HepG2 (cell line): ENCODE data around the gene THRB. TPM values are rescaled to one million over a fixed set of nuclear protein-coding genes. Genes with fewer than 3 reads are reported as not detected.

Source experiments
- CREB1 ChIP-seq, 2 experiments: fragments of 450-650 bp in 1 of 2; IDR thresholded peaks; 2 replicates each; pipeline ENCODE4 v1.6.1; 2016 to 2017; ENCODE audit warnings: control low read depth in 1 of 2, mild to moderate bottlenecking in 1 of 2, missing compliant biosample characterization in 1 of 2, missing genetic modification characterization in 1 of 2
- ELF1 ChIP-seq: sonication (generic); formaldehyde crosslinking; IDR thresholded peaks from 2 replicates; pipeline ENCODE4 v1.4.0; 2020; ENCODE audit warnings: missing genetic modification reagents
- ELF3 ChIP-seq: IDR thresholded peaks from 2 replicates; pipeline ENCODE4 v1.6.1; 2016; ENCODE audit warnings: missing genetic modification reagents, missing compliant biosample characterization
- ETV5 ChIP-seq: IDR thresholded peaks from 2 replicates; pipeline ENCODE4 v1.6.1; 2018; ENCODE audit warnings: missing biosample characterization, missing genetic modification reagents, inconsistent platforms, borderline replicate concordance
- FOXK1 ChIP-seq: sonication (generic); formaldehyde crosslinking; IDR thresholded peaks from 2 replicates; pipeline ENCODE4 v1.4.0; 2020; ENCODE audit warnings: low read depth, missing genetic modification reagents, borderline replicate concordance
- HDAC2 ChIP-seq: sonication (generic); formaldehyde crosslinking; IDR thresholded peaks from 2 replicates; pipeline ENCODE4 v1.4.0; 2020; ENCODE audit warnings: missing genetic modification reagents
- MED1 ChIP-seq: sonication (generic); formaldehyde crosslinking; IDR thresholded peaks from 2 replicates; pipeline ENCODE4 v1.4.0; 2020; ENCODE audit warnings: missing genetic modification reagents
- SALL2 ChIP-seq: sonication (generic); formaldehyde crosslinking; IDR thresholded peaks from 2 replicates; pipeline ENCODE4 v1.8.1; 2023; ENCODE audit warnings: mild to moderate bottlenecking, missing genetic modification reagents, inconsistent platforms
- SAP130 ChIP-seq: IDR thresholded peaks from 2 replicates; pipeline ENCODE4 v1.6.1; 2016; ENCODE audit warnings: low read depth
- SMAD3 ChIP-seq: sonication (generic); formaldehyde crosslinking; IDR thresholded peaks from 2 replicates; pipeline ENCODE4 v1.4.0; 2020; ENCODE audit warnings: missing genetic modification reagents
- SMC3 ChIP-seq: IDR thresholded peaks from 2 replicates; pipeline ENCODE4 v1.6.1; 2011; ENCODE audit warnings: low read length, improper control_type of control experiment
- ZFY ChIP-seq: sonication (generic); formaldehyde crosslinking; IDR thresholded peaks from 2 replicates; pipeline ENCODE4 v1.4.0; 2020; ENCODE audit warnings: missing genetic modification reagents
- ZNF329 ChIP-seq: sonication (generic); formaldehyde crosslinking; IDR thresholded peaks from 2 replicates; pipeline ENCODE4 v1.9.0; 2021; ENCODE audit warnings: low read depth, mild to moderate bottlenecking, missing genetic modification reagents
- ZNF703 ChIP-seq: sonication (generic); formaldehyde crosslinking; IDR thresholded peaks from 2 replicates; pipeline ENCODE4 v1.5.1; 2020; ENCODE audit warnings: missing genetic modification reagents, mild to moderate bottlenecking, moderate library complexity, borderline replicate concordance
- ZNF713 ChIP-seq: sonication (generic); formaldehyde crosslinking; IDR thresholded peaks from 2 replicates; pipeline ENCODE4 v1.4.0; 2020; ENCODE audit warnings: mild to moderate bottlenecking, missing genetic modification reagents
- polyA plus RNA-seq, 8 experiments: library from polyadenylated mRNA; depleted of rRNA in 3 of 8; stranded (reverse) in 7 of 8; unstranded in 1 of 8; fragments of >200 nt; fragmentation: Illumina TruSeq in 4 of 8; extraction: Trizol in 4 of 8; gene quantifications; 2 replicates each; pipeline versions ENCODE4 v1.2.1 to v1.2.3, GENCODE V29; 2011 to 2016; ENCODE audit warnings: low read depth in 4 of 8, missing spikeins in 1 of 8, mixed read lengths in 1 of 8; ENCODE audit not compliant: insufficient read depth in 1 of 8
- total RNA-seq, 5 experiments: library from RNA; depleted of rRNA; stranded (reverse); fragments of >200 nt; fragmentation: Illumina TruSeq; extraction: Trizol; gene quantifications; 2 replicates each; pipeline ENCODE4 v1.2.3, GENCODE V29; 2016; ENCODE audit warnings: low read depth in 1 of 5
- TF ChIP-seq, protein P1 (sequence below): sonication (generic); formaldehyde crosslinking; IDR thresholded peaks from 2 replicates; pipeline ENCODE4 v1.5.0; 2020; ENCODE audit warnings: mild to moderate bottlenecking, missing genetic modification reagents, moderate library complexity
- TF ChIP-seq, protein P2 (sequence below): sonication (generic); formaldehyde crosslinking; IDR thresholded peaks from 2 replicates; pipeline ENCODE4 v1.5.1; 2020; ENCODE audit warnings: mild to moderate bottlenecking, missing genetic modification reagents, moderate library complexity
- TF ChIP-seq, protein P3 (sequence below): sonication (generic); formaldehyde crosslinking; IDR thresholded peaks from 2 replicates; pipeline ENCODE4 v1.8.1; 2023; ENCODE audit warnings: mild to moderate bottlenecking, missing genetic modification reagents
- TF ChIP-seq, protein P4 (sequence below): sonication (generic); formaldehyde crosslinking; IDR thresholded peaks from 2 replicates; pipeline ENCODE4 v1.5.0; 2020; ENCODE audit warnings: mild to moderate bottlenecking, missing genetic modification reagents
- TF ChIP-seq, protein P5 (sequence below): IDR thresholded peaks from 2 replicates; pipeline ENCODE4 v1.6.1; 2016

The THRB gene
- total and polyA plus RNA-seq, 2 of the 13 experiments (the other 11 are each of a cell fraction or from before 2014, with no cell fraction given) = 4.7 to 22.7 TPM

DNA sequence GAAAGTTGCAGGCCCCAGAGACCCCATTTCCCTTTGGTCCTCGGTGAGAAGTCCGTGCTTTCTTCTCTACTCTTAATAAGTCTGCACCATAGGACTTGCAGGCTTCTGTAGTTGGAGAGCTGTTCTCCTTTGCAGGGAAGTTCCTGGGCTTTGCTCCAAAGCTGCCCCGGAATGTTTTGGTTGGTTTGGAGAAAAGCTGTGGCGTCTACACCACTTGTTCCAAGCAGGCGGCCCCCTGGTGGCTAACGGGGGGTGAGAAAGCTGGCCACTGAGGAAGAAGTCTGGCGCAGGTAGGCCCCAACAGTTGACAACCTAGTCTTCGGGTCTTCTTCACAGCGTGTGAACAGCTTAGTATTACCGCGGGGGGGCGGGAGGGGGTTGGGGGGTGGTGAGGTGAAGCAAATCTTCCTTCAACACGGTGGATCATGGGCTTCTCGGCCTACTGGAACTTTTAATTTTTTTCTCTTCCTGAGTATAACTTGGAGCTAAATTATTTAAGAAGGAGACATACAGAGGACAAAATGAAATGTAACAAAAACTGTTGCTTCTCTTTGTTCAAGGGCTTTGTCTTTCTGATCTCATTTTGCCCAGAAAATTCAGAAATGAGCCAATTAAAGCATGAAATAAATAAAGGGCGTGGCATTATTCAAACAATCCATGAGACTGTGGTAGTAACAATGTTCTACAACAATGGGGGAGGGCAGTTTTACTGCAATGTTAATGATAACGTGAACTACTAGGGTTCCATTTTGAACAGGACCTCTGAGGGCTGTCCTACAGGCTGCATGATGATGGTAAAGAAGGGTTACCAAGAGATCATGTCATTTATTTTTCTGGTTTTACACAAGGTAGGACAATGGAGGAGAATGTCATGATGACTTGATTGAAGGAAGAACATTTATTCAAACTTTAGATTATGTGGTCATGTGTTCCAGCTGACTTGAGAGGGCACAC, 2.2 kb upstream of the THRB start (continued):
- TF ChIP-seq, protein P1, sequence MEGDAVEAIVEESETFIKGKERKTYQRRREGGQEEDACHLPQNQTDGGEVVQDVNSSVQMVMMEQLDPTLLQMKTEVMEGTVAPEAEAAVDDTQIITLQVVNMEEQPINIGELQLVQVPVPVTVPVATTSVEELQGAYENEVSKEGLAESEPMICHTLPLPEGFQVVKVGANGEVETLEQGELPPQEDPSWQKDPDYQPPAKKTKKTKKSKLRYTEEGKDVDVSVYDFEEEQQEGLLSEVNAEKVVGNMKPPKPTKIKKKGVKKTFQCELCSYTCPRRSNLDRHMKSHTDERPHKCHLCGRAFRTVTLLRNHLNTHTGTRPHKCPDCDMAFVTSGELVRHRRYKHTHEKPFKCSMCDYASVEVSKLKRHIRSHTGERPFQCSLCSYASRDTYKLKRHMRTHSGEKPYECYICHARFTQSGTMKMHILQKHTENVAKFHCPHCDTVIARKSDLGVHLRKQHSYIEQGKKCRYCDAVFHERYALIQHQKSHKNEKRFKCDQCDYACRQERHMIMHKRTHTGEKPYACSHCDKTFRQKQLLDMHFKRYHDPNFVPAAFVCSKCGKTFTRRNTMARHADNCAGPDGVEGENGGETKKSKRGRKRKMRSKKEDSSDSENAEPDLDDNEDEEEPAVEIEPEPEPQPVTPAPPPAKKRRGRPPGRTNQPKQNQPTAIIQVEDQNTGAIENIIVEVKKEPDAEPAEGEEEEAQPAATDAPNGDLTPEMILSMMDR (CRISPR knock-in tag) = peak; percentile 89
- TF ChIP-seq ZNF713 (no peak), HDAC2 (CRISPR knock-in tag) (0 out of 2 replicates have a peak, but pooled peaks have one; percentile 16), ELF1 (peak; percentile 25; the same call in 1 of the 2 replicates), SMAD3 (CRISPR knock-in tag) (peak; percentile 80; the same call in 1 of the 2 replicates), MED1 (CRISPR knock-in tag) (peak; percentile 69), ZNF329 (CRISPR knock-in tag) (no peak), SMC3 (peak; percentile 93), FOXK1 (CRISPR knock-in tag) (peak; percentile 27; the same call in 1 of the 2 replicates), ELF3 (CRISPR knock-in tag) (peak; percentile 62), ZNF703 (CRISPR knock-in tag) (no peak), SAP130 (CRISPR knock-in tag) (peak; percentile 55), ZFY (peak; percentile 77), ETV5 (CRISPR knock-in tag) (no peak), SALL2 (CRISPR knock-in tag) (no peak), CREB1 (IDR thresholded peaks at IDR 0.05) (no peak), CREB1 (CRISPR knock-in tag; IDR thresholded peaks at IDR 0.05) (peak; percentile 52; the same call in 1 of the 2 replicates)
- TF ChIP-seq, protein P2, sequence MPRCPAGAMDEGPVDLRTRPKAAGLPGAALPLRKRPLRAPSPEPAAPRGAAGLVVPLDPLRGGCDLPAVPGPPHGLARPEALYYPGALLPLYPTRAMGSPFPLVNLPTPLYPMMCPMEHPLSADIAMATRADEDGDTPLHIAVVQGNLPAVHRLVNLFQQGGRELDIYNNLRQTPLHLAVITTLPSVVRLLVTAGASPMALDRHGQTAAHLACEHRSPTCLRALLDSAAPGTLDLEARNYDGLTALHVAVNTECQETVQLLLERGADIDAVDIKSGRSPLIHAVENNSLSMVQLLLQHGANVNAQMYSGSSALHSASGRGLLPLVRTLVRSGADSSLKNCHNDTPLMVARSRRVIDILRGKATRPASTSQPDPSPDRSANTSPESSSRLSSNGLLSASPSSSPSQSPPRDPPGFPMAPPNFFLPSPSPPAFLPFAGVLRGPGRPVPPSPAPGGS (CRISPR knock-in tag) = no peak
- TF ChIP-seq, protein P3, sequence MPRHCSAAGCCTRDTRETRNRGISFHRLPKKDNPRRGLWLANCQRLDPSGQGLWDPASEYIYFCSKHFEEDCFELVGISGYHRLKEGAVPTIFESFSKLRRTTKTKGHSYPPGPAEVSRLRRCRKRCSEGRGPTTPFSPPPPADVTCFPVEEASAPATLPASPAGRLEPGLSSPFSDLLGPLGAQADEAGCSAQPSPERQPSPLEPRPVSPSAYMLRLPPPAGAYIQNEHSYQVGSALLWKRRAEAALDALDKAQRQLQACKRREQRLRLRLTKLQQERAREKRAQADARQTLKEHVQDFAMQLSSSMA (CRISPR knock-in tag) = no peak
- TF ChIP-seq, protein P4, sequence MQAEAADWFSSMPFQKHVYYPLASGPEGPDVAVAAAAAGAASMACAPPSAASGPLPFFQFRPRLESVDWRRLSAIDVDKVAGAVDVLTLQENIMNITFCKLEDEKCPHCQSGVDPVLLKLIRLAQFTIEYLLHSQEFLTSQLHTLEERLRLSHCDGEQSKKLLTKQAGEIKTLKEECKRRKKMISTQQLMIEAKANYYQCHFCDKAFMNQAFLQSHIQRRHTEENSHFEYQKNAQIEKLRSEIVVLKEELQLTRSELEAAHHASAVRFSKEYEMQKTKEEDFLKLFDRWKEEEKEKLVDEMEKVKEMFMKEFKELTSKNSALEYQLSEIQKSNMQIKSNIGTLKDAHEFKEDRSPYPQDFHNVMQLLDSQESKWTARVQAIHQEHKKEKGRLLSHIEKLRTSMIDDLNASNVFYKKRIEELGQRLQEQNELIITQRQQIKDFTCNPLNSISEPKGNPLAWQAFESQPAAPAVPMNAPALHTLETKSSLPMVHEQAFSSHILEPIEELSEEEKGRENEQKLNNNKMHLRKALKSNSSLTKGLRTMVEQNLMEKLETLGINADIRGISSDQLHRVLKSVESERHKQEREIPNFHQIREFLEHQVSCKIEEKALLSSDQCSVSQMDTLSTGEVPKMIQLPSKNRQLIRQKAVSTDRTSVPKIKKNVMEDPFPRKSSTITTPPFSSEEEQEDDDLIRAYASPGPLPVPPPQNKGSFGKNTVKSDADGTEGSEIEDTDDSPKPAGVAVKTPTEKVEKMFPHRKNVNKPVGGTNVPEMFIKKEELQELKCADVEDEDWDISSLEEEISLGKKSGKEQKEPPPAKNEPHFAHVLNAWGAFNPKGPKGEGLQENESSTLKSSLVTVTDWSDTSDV (CRISPR knock-in tag) = no peak
- TF ChIP-seq, protein P5, sequence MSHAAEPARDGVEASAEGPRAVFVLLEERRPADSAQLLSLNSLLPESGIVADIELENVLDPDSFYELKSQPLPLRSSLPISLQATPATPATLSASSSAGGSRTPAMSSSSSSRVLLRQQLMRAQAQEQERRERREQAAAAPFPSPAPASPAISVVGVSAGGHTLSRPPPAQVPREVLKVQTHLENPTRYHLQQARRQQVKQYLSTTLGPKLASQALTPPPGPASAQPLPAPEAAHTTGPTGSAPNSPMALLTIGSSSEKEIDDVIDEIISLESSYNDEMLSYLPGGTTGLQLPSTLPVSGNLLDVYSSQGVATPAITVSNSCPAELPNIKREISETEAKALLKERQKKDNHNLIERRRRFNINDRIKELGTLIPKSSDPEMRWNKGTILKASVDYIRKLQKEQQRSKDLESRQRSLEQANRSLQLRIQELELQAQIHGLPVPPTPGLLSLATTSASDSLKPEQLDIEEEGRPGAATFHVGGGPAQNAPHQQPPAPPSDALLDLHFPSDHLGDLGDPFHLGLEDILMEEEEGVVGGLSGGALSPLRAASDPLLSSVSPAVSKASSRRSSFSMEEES (CRISPR knock-in tag) = no peak
